ENCODE measurements around the gene PALM2AKAP2.

Gene PALM2AKAP2

GRCh38 chr9:109765278-109765677 is 14.7 kb upstream of the PALM2AKAP2 start:
- TF ChIP-seq GATA3 (IDR thresholded peaks at IDR 0.05; ENCODE audit: low read depth, low read length), result no peak
- TF ChIP-seq GATA2 (IDR thresholded peaks at IDR 0.05; ENCODE audit: low read depth, low read length), result no peak

GRCh38 chr9:109765830-109766229 is 14.2 kb upstream of the PALM2AKAP2 start:
- TF ChIP-seq GATA3 (IDR thresholded peaks at IDR 0.05; ENCODE audit: low read depth, low read length) (no peak), GATA2 (IDR thresholded peaks at IDR 0.05; ENCODE audit: low read depth, low read length) (no peak)

- TF ChIP-seq GATA2 (IDR thresholded peaks at IDR 0.05; ENCODE audit: low read depth, low read length) (no peak), GATA3 (IDR thresholded peaks at IDR 0.05; ENCODE audit: low read depth, low read length) (no peak)
Measured at GRCh38 chr9:109766351-109766750, 13.6 kb upstream of the PALM2AKAP2 start.

- TF ChIP-seq GATA3 (IDR thresholded peaks at IDR 0.05; ENCODE audit: low read depth, low read length), result no peak
- no peak for TF ChIP-seq GATA2 (IDR thresholded peaks at IDR 0.05; ENCODE audit: low read depth, low read length)
Measured at GRCh38 chr9:109767404-109767803, 12.6 kb upstream of the PALM2AKAP2 start.

GRCh38 chr9:109767814-109768213 is 12.2 kb upstream of the PALM2AKAP2 start:
- TF ChIP-seq GATA2 (IDR thresholded peaks at IDR 0.05; ENCODE audit: low read depth, low read length) (no peak), GATA3 (IDR thresholded peaks at IDR 0.05; ENCODE audit: low read depth, low read length) (no peak)

GRCh38 chr9:109769250-109769649 is 10.7 kb upstream of the PALM2AKAP2 start:
- TF ChIP-seq GATA2 (IDR thresholded peaks at IDR 0.05; ENCODE audit: low read depth, low read length) (no peak), GATA3 (IDR thresholded peaks at IDR 0.05; ENCODE audit: low read depth, low read length) (no peak)

- TF ChIP-seq GATA2 (IDR thresholded peaks at IDR 0.05; ENCODE audit: low read depth, low read length), result no peak
- TF ChIP-seq GATA3 (IDR thresholded peaks at IDR 0.05; ENCODE audit: low read depth, low read length), result no peak
Measured at GRCh38 chr9:109770101-109770500, 9.9 kb upstream of the PALM2AKAP2 start.

- TF ChIP-seq GATA2 (IDR thresholded peaks at IDR 0.05; ENCODE audit: low read depth, low read length), result no peak
- no peak for TF ChIP-seq GATA3 (IDR thresholded peaks at IDR 0.05; ENCODE audit: low read depth, low read length)
Measured at GRCh38 chr9:109771087-109771486, 8.9 kb upstream of the PALM2AKAP2 start.

GRCh38 chr9:109771796-109772531 is 8.0 kb upstream of the PALM2AKAP2 start:
- TF ChIP-seq GATA3 (IDR thresholded peaks at IDR 0.05; ENCODE audit: low read depth, low read length) (no peak), GATA2 (IDR thresholded peaks at IDR 0.05; ENCODE audit: low read depth, low read length) (no peak)

GRCh38 chr9:109775516-109775915 is 4.5 kb upstream of the PALM2AKAP2 start:
- no peak for TF ChIP-seq GATA3 (IDR thresholded peaks at IDR 0.05; ENCODE audit: low read depth, low read length)
- TF ChIP-seq GATA2 (IDR thresholded peaks at IDR 0.05; ENCODE audit: low read depth, low read length), result no peak

- no peak for TF ChIP-seq GATA3 (IDR thresholded peaks at IDR 0.05; ENCODE audit: low read depth, low read length)
- no peak for TF ChIP-seq GATA2 (IDR thresholded peaks at IDR 0.05; ENCODE audit: low read depth, low read length)
Measured at GRCh38 chr9:109776391-109776790, 3.6 kb upstream of the PALM2AKAP2 start.

GRCh38 chr9:109780453-109781033 is 545 bp downstream of the PALM2AKAP2 start:
- TF ChIP-seq GATA2 (IDR thresholded peaks at IDR 0.05; ENCODE audit: low read depth, low read length) (no peak), GATA3 (IDR thresholded peaks at IDR 0.05; ENCODE audit: low read depth, low read length) (no peak)

- no peak for TF ChIP-seq GATA3 (IDR thresholded peaks at IDR 0.05; ENCODE audit: low read depth, low read length)
- TF ChIP-seq GATA2 (IDR thresholded peaks at IDR 0.05; ENCODE audit: low read depth, low read length), result no peak
Measured at GRCh38 chr9:109781086-109781485, 1.1 kb downstream of the PALM2AKAP2 start.

- TF ChIP-seq GATA3 (IDR thresholded peaks at IDR 0.05; ENCODE audit: low read depth, low read length) (no peak), GATA2 (IDR thresholded peaks at IDR 0.05; ENCODE audit: low read depth, low read length) (no peak)
Measured at GRCh38 chr9:109781541-109782197, 1.7 kb downstream of the PALM2AKAP2 start.

- TF ChIP-seq GATA3 (IDR thresholded peaks at IDR 0.05; ENCODE audit: low read depth, low read length) (no peak), GATA2 (IDR thresholded peaks at IDR 0.05; ENCODE audit: low read depth, low read length) (no peak)
Measured at GRCh38 chr9:109787735-109788134, 7.7 kb downstream of the PALM2AKAP2 start.

All from SH-SY5Y (cell line).